WTC11 (cell line): ENCODE results near the gene REG4. TPM values are rescaled to one million over a fixed set of nuclear protein-coding genes. Genes with fewer than 3 reads are reported as not detected.

ENCODE experiments used
- ATAC-seq: fragments of 200-7000 bp; cut with Tn5 transposase; 2 replicates; pipeline ENCODE4 v1.10.0; 2021; ENCODE audit warnings: mild to moderate bottlenecking, moderate library complexity
- CTCF ChIA-PET: fragments of 300-600 bp; sonication (Branson Sonifier 250); formaldehyde crosslinking; loops from one replicate; lab custom pipeline; 2021; ENCODE audit warnings: antibody characterized with exemption; lab: Charles Lee
- POLR2A ChIA-PET: fragments of 350-600 bp; sonication (Branson Sonifier 250); formaldehyde crosslinking; loops from one replicate; lab custom pipeline; 2021; ENCODE audit warnings: antibody characterized with exemption; lab: Charles Lee
- DNase-seq: peaks from one replicate; pipeline ENCODE4 v3.0.0; 2021; ENCODE audit warnings: low spot score
- H3K27ac Mint-ChIP-seq: 2 replicates; pipeline ENCODE4 v1.8.0; 2021; ENCODE audit warnings: mixed read lengths
- H3K27me3 Mint-ChIP-seq: 2 replicates; pipeline ENCODE4 v1.8.0; 2021; ENCODE audit warnings: low read depth, mild to moderate bottlenecking, moderate library complexity, mixed read lengths
- H3K36me3 Mint-ChIP-seq: 2 replicates; pipeline ENCODE4 v1.8.0; 2021; ENCODE audit warnings: mixed read lengths
- H3K4me1 Mint-ChIP-seq: 2 replicates; pipeline ENCODE4 v1.8.0; 2022; ENCODE audit warnings: mixed read lengths
- H3K4me3 Mint-ChIP-seq: 2 replicates; pipeline ENCODE4 v1.8.0; 2021; ENCODE audit warnings: mild to moderate bottlenecking, moderate library complexity, mixed read lengths
- H3K9me3 Mint-ChIP-seq: 2 replicates; pipeline ENCODE4 v1.8.0; 2021; ENCODE audit warnings: mixed read lengths
- AR ChIP-seq: fragments of 250-450 bp; sonication (Bioruptor Pico); IDR thresholded peaks from 2 replicates; pipeline ENCODE4 v1.9.0; 2021; ENCODE audit warnings: mild to moderate bottlenecking
- ATF2 ChIP-seq: sonication (generic); formaldehyde crosslinking; IDR thresholded peaks from 2 replicates; pipeline ENCODE4 v1.8.1; 2022; ENCODE audit warnings: low read depth, missing genetic modification reagents, borderline replicate concordance
- CDX4 ChIP-seq: fragments of 250-450 bp; sonication (Bioruptor Pico); IDR thresholded peaks from 2 replicates; pipeline ENCODE4 v1.9.0; 2021; ENCODE audit warnings: moderate library complexity, mild to moderate bottlenecking, inconsistent platforms, borderline replicate concordance
- CREM ChIP-seq: sonication (generic); formaldehyde crosslinking; IDR thresholded peaks from 2 replicates; pipeline ENCODE4 v1.8.1; 2022; ENCODE audit warnings: mild to moderate bottlenecking, missing genetic modification reagents, moderate library complexity
- CTCF ChIP-seq: fragments of 200-600 bp; IDR thresholded peaks from 2 replicates; pipeline ENCODE4 v1.8.0; 2022; ENCODE audit warnings: antibody characterized with exemption
- EMX1 ChIP-seq: fragments of 250-450 bp; sonication (Bioruptor Pico); IDR thresholded peaks from 2 replicates; pipeline ENCODE4 v1.8.0; 2021; ENCODE audit warnings: mild to moderate bottlenecking
- ETV6 ChIP-seq: sonication (generic); formaldehyde crosslinking; IDR thresholded peaks from 2 replicates; pipeline ENCODE4 v1.8.1; 2022; ENCODE audit warnings: mild to moderate bottlenecking, missing genetic modification reagents
- FOXP4 ChIP-seq: sonication (generic); formaldehyde crosslinking; IDR thresholded peaks from 2 replicates; pipeline ENCODE4 v1.8.0; 2022; ENCODE audit warnings: mild to moderate bottlenecking, missing genetic modification reagents
- HMGXB4 ChIP-seq: sonication (generic); formaldehyde crosslinking; IDR thresholded peaks from 2 replicates; pipeline ENCODE4 v1.8.1; 2023; ENCODE audit warnings: mild to moderate bottlenecking, moderate library complexity, missing genetic modification reagents
- KAT7 ChIP-seq: sonication (generic); formaldehyde crosslinking; IDR thresholded peaks from 2 replicates; pipeline ENCODE4 v1.8.1; 2023; ENCODE audit warnings: missing genetic modification reagents, mild to moderate bottlenecking, borderline replicate concordance
- NFYB ChIP-seq: sonication (generic); formaldehyde crosslinking; conservative IDR thresholded peaks from 2 replicates; pipeline ENCODE4 v1.8.0; 2022; ENCODE audit warnings: low read depth, missing genetic modification reagents
- NR1H2 ChIP-seq: sonication (generic); formaldehyde crosslinking; IDR thresholded peaks from 2 replicates; pipeline ENCODE4 v1.9.0; 2021; ENCODE audit warnings: mild to moderate bottlenecking, moderate library complexity, missing genetic modification reagents
- NR2C2 ChIP-seq: sonication (generic); formaldehyde crosslinking; IDR thresholded peaks from 2 replicates; pipeline ENCODE4 v1.8.0; 2022; ENCODE audit warnings: mild to moderate bottlenecking, missing genetic modification reagents
- RELA ChIP-seq: sonication (generic); formaldehyde crosslinking; IDR thresholded peaks from 2 replicates; pipeline ENCODE4 v1.8.1; 2022; ENCODE audit warnings: missing genetic modification reagents, mild to moderate bottlenecking, borderline replicate concordance
- USF2 ChIP-seq: sonication (generic); formaldehyde crosslinking; IDR thresholded peaks from 2 replicates; pipeline ENCODE4 v1.8.1; 2023; ENCODE audit warnings: mild to moderate bottlenecking, missing genetic modification reagents, moderate library complexity
- ZBTB43 ChIP-seq: sonication (generic); formaldehyde crosslinking; IDR thresholded peaks from 2 replicates; pipeline ENCODE4 v1.8.1; 2023; ENCODE audit warnings: mild to moderate bottlenecking, missing genetic modification reagents
- ZMAT4 ChIP-seq: fragments of 250-450 bp; sonication (Bioruptor Pico); IDR thresholded peaks from 2 replicates; pipeline ENCODE4 v1.9.0; 2021; ENCODE audit warnings: mild to moderate bottlenecking
- ZNF317 ChIP-seq: sonication (generic); formaldehyde crosslinking; IDR thresholded peaks from 2 replicates; pipeline ENCODE4 v1.8.1; 2023; ENCODE audit warnings: low read depth, mild to moderate bottlenecking, moderate library complexity, missing genetic modification reagents, borderline replicate concordance
- ZNF423 ChIP-seq: fragments of 250-450 bp; sonication (Bioruptor Pico); IDR thresholded peaks from 2 replicates; pipeline ENCODE4 v2.1.2; 2022; ENCODE audit warnings: mild to moderate bottlenecking, moderate library complexity
- total RNA-seq: library from RNA; stranded (reverse); gene quantifications from 3 replicates; pipeline ENCODE4 v1.2.3, GENCODE V29; 2021

The REG4 gene
- total RNA-seq, 1 experiment from 2014 or later: 0.31 TPM

- no peaks in the 10 kb centered on the region for H3K9me3 Mint-ChIP-seq
- H3K27ac Mint-ChIP-seq: no peak overlapping the region
- CTCF ChIA-PET: interaction anchor here (1.1 to 1.4 kb wide), 3 partner anchors 10 to 169 kb away, joined by 3 to 9 read pairs (median 5); partner anchors contain the start of gene ZNF697
- no peaks in the 10 kb centered on the region for H3K4me1 Mint-ChIP-seq
- TF ChIP-seq KAT7 (CRISPR knock-in tag): no peak
- no peak for TF ChIP-seq RELA (CRISPR knock-in tag)
- TF ChIP-seq AR: no peak
- TF ChIP-seq FOXP4: no peak
- TF ChIP-seq CDX4: no peak
- no peak for TF ChIP-seq ZNF423
- TF ChIP-seq ZMAT4: no peak
- TF ChIP-seq EMX1: no peak
- TF ChIP-seq ETV6 (CRISPR knock-in tag): no peak
- no peak for TF ChIP-seq ZBTB43 (CRISPR knock-in tag)
- no peak for TF ChIP-seq USF2 (CRISPR knock-in tag)
- no peak for TF ChIP-seq ATF2
- TF ChIP-seq NR2C2 (CRISPR knock-in tag): no peak
- no peak for TF ChIP-seq NR1H2 (CRISPR knock-in tag)
- no peak for TF ChIP-seq NFYB (CRISPR knock-in tag)
- no peaks in the 10 kb centered on the region; the same call in 1 of the 2 replicates for H3K27me3 Mint-ChIP-seq
- DNase-seq: no peak
- no peaks in the 10 kb centered on the region for H3K36me3 Mint-ChIP-seq
- ATAC-seq: no peak
- H3K4me3 Mint-ChIP-seq: no peak overlapping the region
- POLR2A ChIA-PET: no interaction called here
Measured at GRCh38 chr1:119816407-119816806, 5.1 kb upstream of the REG4 start.

- Mint-ChIP-seq H3K4me1 (no peaks in the 10 kb centered on the region), H3K9me3 (no peaks in the 10 kb centered on the region), H3K27me3 (no peaks in the 10 kb centered on the region; the same call in 1 of the 2 replicates), H3K36me3 (no peaks in the 10 kb centered on the region), H3K4me3 (no peak overlapping the region), H3K27ac (no peak overlapping the region)
- ATAC-seq (no peak), DNase-seq (no peak)
- CTCF ChIA-PET: interaction anchor here (1.1 to 1.4 kb wide), 3 partner anchors 11 to 168 kb away, joined by 3 to 9 read pairs (median 5); partner anchors contain the start of gene ZNF697
- POLR2A ChIA-PET: no interaction called here
- TF ChIP-seq ZNF317 (CRISPR knock-in tag) (no peak), HMGXB4 (CRISPR knock-in tag) (no peak), CREM (no peak), CTCF (no peak)
Measured at GRCh38 chr1:119815928-119816327, 4.7 kb upstream of the REG4 start.
